Urothelium cell line (cell line): Measurements from ENCODE around the gene PPP1R9A.

ENCODE experiments used
- DNase-seq: peaks from one replicate; pipeline ENCODE4 v3.0.0; 2011; ENCODE audit warnings: low spot score, mixed read lengths
- FAIRE-seq: peaks from 2 replicates; lab custom pipeline; 2011; peaks lifted over from hg19 to GRCh38; lab: Jason Lieb, UNC

The PPP1R9A gene

DNA sequence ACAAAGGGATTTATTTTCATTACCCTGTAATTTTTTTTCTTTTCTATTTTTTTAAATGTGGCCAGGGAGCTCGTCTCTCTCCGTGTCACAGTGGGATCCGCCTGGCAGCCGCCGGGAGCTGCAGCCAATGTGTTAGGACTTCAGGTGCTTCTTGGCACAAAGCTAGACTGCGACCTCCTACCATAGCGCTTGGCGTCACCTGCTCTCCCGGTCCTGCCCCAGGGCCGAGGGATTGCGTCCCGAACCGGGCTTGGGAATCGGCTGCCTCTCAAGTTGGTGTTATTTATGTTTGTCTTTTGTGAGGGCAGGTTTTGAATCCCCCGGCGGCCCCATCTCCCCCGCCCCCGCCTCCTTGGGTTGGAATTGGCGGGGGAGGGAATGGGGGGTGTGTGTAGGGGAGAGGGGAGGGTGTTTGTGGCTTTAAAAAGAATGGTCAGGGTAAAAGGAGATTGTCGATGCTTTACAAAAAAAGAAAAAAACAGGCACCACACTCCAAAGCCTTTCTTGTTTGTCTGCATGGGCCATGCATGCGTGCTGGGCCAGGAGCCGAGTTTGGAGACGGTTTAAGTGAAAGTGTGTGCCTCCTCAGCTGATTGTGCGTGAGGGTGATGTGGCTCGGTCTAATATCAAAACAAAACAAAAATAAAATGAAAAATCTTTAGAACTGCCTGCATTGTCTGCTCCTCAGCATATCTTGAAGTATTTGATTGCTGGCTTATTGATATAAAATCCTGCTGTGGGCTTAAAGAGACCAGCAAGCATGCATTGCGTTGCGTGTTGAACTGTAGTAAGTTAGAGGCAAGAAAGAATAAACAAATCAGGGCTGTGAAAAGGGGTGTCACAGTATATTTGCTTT lies 1.2 kb downstream of the PPP1R9A start:
- DNase-seq (peak; percentile 68), FAIRE-seq (no peak)

DNA sequence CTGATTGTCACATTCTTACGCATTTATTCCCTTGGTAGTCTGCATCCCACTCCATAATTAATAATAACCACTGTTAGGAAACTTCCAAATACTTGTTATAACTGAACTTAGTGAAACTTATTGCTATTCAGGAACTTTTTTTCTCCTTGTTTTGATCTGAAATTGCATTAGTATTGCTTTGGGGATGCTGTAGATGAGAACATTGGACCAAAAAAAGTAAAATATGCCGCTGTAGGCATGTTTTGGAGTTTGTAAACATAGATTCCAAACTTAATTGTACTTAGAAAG lies 1.7 kb downstream of the PPP1R9A start:
- no peak for DNase-seq

DNA sequence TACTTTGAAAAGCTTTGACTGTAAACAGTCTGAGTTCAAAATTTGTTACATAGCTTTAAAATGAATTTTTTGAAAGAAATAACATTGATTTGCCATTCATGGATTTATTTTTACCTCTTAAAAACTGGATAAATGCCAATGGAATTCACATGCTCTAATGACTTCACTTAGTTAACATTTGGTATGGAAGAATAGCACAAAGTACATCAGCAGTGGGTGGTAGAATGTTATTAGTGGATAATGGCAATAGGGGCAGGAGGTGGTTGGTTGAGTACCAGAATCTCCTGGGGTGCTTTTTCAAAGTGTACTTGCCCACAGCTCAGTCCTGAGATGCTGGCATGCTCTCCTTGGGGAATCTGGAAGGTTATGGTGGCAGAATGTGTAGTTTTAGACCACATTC lies 4.7 kb downstream of the PPP1R9A start:
- DNase-seq, result no peak
- FAIRE-seq, result no peak

More for the DNA sequence above, 1.7 kb downstream of the PPP1R9A start:
- no peak for FAIRE-seq

DNA sequence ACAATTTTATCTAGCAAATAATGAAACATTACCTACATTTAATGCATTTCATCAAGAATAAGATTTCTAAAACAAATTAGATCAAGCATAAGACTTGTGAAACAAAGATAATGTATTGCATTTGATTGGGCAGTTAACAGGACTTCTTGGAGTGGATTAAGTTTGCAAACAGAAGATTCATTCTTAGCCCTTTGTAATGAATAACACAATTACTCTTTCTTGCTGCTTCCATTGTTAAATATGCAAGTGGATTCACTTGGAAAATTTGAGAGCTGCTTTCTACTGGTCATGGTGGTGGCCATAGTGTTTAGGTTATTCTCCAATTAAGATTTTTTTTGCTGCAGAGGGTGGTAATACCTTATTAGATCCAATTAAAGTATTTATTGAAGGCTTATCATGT lies 6.0 kb downstream of the PPP1R9A start:
- FAIRE-seq (no peak), DNase-seq (no peak)

DNA sequence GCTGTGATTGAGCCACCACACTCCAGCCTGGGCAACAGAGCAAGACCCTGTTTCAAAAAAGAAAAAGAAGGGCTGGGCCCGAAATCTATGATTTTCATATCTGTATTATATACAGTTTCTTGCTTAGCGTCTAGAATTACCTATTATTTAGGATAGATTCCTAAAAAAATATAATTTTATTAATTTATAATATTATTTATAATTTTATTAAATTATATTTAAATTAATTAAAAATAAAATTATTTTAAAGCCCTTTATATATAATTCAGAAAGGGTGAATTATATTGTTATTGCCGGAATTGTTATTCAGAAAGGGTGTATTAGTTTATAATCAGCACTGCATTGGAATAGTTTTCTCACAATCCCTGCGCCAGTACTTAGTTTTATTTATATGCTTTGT lies 14.5 kb downstream of the PPP1R9A start:
- no peak for DNase-seq
- FAIRE-seq, result no peak

DNA sequence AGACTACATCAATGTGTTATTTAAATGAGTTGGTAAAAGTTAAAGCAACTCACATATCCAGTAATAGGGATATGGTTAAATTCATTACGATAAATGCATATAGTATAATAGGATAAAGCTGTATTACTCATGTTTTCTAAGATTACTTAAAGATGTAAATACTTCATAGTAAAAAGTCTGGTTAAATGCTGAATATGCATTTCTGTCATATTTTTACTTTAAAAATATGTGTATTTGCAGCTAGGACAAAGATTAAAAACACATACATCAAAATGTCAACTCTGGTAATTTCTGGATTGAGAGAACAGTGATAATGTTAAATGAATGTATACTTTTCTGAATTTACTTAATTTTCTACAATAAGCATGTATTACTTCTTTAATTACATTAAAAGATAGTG lies 15.1 kb downstream of the PPP1R9A start:
- no peak for DNase-seq
- FAIRE-seq, result no peak

DNA sequence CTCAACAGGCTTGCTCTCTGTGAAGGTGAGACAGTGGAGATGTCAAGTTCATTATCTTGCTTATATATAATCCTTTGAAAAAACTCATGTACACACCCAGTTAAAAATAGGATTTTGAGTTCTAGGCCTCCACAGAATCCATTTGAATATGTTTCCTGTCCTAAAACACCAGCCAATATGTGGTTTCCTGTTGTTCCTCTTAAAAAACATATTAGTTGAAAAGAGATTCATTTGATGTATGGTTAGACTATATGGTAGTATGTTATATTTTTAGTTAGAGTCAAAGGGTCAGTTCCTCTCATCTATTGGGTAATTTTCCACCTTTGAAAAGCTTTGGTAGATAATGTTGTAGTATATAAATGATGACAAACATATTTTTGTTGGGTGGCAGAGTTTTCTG lies 16.0 kb downstream of the PPP1R9A start:
- DNase-seq (no peak), FAIRE-seq (no peak)

DNA sequence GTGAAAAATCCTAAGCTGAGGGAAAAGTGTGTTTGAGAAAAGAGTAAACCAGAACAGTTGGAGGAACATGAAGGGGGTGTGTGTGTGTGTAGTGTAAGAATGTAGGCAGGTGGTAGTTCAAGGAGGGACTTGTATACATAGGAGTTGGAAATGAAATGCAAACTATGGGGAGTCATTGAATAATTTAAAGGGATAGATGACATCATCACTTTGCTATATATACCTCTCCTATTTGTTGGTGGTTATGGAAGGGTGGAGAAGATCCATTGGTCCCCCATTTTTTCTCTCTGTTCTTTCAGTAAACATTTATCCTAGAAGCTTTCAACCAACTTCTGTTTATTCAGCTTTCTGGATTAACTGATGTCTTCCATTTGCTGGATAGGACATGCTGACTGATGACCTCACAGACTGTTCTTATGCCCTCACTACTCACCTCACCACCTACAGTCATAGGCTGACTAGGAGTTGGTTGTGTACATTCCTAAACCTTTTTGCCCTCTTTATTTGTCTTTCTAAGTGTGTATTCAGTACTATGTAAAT lies 20.8 kb downstream of the PPP1R9A start:
- peak; percentile 30 for FAIRE-seq
- DNase-seq, result no peak

DNA sequence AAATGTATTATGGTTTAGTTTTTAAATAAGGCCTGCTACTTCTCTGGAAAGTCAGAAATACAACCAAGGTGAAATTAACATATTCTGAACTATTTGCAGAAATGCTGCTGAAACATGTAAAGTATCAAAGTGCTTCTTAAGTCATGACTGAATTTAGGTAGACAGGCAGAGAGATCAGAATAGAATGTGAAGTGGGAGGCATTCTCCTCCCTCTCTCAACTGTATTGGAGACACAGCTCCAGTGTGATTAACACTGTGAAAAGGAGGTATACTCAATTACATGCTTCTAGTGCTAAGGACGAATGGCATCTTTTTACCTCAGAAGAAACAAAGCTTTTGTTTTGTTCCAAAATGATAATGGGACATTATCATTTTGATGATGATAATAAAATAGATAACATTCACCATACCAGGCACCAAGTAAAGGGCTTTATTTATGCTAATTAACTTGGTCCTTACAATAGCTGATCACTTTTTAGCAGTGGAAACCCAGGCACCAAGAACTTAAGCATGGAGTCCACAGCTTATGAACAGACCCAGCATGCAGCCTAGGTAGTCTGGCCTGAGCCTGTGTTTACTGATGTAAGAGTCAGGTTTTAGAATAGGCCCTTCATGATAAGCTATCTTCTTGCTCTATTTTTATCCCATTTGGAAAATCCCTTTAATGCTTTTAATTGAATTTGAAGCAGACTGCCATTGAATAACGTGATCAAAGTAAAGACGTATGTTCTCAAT lies 26.0 kb downstream of the PPP1R9A start:
- DNase-seq, result no peak
- FAIRE-seq, result peak; percentile 53

DNA sequence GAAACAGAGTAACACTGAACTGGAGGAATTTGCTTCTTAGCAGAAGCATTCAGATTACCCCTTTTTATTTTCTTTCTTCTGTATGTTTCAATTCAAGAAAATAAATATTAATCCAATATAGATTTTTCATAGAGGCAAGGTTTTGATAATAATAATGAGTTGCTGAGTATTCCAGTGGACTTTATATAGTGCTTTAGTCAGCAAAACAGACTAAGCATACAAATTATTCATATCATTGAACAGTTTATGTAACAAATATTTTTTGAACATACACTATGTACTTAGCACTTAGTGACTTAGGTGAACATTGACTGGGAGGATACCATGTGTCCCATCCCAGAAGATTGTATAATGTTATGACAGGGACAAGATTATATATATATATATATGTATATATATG lies 32.0 kb downstream of the PPP1R9A start:
- FAIRE-seq (no peak), DNase-seq (no peak)

DNA sequence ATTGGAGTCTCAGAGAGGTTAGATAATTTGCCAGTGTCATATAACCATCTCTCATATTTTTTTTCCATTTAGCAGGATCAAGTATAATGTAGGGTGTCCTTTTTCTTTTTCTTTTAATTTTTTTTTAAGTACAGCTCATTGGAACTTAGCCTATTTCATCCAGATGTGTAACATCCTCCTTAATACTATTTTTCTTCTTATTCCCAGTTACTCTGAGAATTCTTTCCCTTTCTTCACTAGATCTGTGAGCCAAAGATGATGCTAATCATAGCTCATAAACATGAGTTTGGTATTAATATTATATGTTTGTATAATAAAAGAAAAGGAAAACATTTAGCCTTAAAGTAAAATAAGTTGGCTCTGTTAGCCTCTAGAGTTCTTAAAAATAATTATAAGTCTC lies 32.8 kb downstream of the PPP1R9A start:
- DNase-seq (no peak), FAIRE-seq (no peak)

DNA sequence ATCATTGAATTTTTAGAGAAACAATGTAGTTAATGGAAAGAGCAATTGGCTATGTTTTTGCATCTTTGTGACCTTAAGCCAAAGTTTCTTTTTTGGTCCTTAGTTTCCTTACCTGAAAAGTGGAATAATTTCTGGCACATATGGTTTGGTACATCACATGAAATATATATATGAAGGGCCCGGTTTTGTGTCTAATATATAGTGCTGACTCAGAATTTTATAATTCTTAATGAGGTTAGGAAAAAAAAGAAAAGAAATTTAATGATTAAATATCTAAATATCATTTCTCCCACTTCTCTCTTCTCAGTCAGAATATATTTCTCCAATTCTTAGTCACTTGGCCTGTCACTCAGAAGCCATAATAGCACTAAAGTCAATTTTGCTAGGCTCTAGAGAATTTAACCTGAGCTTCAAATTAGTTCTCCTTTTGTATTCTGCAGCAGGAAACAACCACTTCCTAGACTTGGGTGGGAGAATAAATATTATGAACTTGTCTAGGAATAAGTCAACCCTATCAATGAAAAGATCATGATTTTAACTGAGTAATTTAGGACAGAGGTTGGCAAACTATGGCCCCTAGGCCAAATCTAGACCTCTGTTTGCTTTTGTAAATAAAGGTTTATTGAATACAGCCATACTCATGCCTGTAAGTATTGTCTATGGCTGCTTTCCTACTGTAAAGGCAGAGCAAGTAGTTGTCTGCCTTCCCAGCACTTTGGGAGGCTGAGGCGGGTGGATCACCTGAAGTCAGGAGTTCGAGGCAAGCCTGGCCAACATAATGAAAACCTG lies 34.6 kb downstream of the PPP1R9A start:
- DNase-seq (no peak), FAIRE-seq (no peak)

DNA sequence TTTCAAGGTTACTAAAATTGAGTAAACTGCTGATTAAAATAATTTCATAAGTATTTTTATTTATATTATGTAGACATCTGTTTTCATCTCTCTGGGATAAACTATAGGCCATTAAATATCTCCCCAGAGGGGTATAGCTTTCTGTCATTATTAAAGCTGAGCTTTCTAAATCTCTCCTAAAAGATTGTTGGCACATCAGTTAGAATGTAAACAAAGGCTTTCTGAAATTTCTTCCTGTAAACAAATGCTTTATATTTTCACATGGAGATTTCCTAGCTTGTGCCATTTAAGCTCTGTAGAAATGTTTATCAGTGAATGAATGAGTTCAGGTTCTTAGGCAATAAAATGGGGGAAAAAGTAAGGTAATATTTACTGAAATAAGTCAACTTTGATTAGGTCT lies 35.7 kb downstream of the PPP1R9A start:
- FAIRE-seq (no peak), DNase-seq (no peak)

DNA sequence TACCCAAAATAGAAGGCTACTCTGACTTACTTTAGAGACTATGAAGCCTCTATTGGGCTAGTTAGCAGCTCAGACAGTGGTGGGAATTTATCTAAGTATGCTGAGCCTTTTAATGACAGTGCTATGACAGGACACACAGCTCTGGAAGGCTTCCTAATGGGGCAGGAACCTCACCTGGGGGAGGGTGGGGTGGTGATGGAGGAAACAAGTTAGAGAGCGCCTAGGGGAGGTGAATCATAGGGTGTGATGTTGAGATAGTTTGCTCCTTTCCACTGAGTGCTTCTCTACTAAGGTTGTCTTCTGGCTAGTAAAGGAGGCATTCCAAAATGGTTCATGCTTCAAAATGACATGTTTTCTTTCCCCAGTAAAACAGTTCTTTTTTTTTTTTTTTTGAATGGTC lies 42.1 kb downstream of the PPP1R9A start:
- DNase-seq (no peak), FAIRE-seq (no peak)

DNA sequence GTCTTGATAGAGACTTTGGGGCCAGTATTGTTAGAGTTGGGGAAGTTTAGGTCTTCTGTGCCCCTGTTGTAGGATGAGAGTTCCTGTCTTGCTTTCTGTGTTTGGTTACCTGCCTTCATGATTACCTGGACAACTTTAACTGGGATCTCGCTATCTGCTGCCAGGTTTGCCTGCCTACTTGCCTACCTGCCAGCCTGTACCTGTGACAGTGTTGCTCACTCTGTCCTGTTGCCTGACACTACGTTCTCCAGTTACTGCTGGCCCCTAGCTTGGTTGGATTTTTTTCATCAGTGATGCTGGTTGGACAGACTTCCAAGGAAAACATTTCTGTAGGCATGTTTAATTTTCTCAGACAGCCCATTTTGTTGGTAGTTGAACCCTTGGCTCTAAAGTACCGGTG lies 48.4 kb downstream of the PPP1R9A start:
- FAIRE-seq (peak; percentile 78), DNase-seq (no peak)

DNA sequence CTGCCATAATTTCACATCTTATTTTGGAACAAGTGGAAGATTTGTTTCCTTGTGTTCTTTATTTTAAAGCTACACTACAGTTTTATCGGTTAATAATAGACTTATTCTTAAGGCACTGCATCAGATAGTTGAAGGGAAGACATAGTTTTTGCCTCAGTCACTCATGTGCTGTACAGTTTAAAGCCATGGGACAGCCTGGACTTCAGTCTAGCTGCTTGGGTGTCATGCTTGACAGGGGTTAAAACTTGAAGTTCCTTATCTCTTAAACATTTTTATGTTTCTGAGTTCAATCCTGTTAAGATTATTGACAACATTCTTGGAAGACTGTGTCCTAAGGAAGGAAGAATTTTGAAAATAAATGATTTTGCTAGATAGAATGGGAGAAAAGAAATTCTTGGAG lies 49.7 kb downstream of the PPP1R9A start:
- FAIRE-seq, result no peak
- DNase-seq, result no peak

DNA sequence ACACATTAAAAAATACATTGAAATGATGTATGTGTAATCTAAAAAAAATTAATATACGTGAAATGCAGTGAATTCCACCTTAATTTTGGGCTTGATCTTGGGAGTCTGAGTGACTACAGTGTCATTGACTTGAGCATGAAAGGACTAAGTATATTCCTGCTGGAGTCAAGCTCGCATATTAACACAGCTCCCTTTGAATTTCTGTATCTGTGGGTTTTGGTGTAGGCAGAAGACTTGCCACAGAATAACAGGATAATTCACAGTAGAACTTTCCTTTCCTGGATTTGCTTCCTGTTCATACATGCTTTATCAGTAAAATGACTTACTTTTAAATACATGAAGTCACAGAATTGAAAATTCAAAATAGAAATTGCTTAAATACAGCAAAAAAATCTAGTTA lies 55.3 kb downstream of the PPP1R9A start:
- FAIRE-seq (no peak), DNase-seq (no peak)

DNA sequence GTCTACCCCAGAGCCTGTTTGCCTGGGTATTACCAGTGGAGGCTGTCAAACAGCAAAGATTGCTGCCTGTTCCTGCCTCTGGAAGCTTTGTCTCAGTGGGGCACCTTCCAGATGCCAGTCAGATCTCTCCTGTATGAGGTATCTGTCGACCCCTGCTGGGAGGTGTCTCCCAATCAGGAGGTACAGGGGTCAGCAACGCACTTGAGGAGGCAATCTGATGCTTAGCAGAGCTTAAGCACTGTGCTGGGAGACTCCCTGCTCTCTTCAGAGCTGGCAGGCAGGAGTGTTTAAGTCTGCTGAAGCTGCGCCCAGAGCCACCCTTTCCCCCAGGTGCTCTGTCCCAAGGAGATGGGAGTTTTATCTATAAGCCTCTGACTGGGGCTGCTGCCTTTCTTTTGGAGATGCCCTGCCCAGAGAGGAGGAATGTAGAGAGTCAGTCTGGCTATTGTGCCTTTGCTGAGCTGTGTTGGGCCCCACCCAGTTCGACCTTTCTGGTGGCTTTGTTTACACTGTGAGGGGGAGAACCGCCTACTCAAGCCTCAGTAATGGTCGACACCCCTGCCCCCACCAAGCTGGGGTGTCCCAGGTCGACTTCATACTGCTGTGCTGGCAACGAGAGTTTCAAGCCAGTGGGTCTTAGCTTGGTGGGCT lies 62.2 kb downstream of the PPP1R9A start:
- FAIRE-seq (no peak), DNase-seq (no peak)

DNA sequence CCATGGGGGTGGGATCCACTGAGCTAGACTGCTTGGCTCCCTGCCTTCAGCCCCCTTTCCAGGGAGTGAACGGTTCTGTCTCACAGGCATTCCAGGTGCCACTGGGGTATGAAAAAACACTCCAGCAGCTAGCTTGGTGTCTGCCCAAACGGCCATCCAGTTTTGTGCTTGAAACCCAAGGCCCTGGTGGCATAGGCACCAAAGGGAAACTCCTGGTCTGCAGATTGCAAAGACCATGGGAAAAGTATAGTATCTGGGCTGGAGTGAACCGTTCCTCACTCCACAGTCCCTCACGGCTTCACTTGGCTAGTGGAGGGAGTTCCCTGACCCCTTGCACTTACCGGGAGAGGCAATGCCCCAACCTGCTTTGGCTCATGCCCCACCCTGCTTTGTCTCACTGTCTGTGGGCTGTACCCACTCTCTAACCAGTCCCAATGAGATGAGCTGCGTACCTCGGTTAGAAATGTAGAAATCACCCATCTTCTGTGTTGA lies 62.7 kb downstream of the PPP1R9A start:
- DNase-seq (no peak), FAIRE-seq (peak; percentile 17)

DNA sequence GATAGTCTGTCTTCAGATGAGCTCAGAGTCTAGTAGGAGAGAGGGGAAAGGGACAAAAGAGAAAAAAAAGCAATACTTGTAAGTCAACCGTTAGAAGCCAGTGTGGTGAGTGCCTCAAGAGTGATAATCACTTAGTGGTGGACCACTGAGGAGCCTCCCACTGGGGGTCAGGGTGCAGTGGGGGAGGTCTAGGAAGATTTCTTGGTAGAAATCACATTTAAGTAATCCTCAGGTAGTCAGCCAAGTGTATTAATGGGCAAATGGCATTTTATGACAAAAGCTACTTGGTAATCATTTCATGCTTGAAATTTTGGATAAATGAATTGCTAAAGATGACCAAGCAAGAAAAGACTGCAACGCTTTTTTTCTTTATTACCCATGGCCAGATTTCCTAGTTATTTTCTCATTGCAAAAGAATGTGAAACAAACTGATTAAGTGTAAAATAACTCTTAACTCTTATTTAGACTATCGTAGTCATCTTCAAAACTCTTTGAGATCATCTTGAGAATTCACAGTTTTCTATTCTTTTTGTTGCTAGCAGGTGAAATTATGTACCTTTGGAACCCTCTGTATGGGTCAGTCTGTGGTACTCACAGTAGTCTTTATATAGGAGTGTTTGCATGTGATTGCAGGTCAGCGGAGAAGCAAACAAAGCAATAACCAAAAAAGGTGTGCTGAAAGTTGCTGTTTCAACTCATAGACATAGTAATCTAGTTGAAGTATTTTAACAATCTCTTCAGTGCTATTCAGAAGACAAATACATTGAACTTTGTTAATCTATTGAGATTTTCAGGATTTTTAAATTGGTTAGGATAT lies 63.9 kb downstream of the PPP1R9A start:
- DNase-seq (no peak), FAIRE-seq (no peak)
